SKM-1 treated with dmso at 0.1 percent for 144 hours (cell line): Measurements from ENCODE around the gene ANXA3.

Source experiments
- DNase-seq: peaks from one replicate; lab custom pipeline; 2025; ENCODE audit not compliant: unreplicated experiment; lab: John Stamatoyannopoulos, UW

The ANXA3 gene

GRCh38 chr4:78642934-78643333 is 91.4 kb downstream of the ANXA3 start:
- no peak for DNase-seq

- no peak for DNase-seq
These were observed 92.6 kb downstream of the ANXA3 start for GRCh38 chr4:78644063-78644691.

- DNase-seq, result peak; percentile 86
These were observed 93.3 kb downstream of the ANXA3 start for GRCh38 chr4:78644744-78645330.

GRCh38 chr4:78645853-78646757 is 94.5 kb downstream of the ANXA3 start:
- peak; percentile 52 for DNase-seq

- DNase-seq, result no peak
These were observed 95.7 kb downstream of the ANXA3 start for GRCh38 chr4:78647272-78647671.

- no peak for DNase-seq
These were observed 97.2 kb downstream of the ANXA3 start for GRCh38 chr4:78648640-78649363.

GRCh38 chr4:78650106-78651024 is 98.8 kb downstream of the ANXA3 start:
- DNase-seq, result peak; percentile 72

GRCh38 chr4:78651250-78651860 is 99.8 kb downstream of the ANXA3 start:
- DNase-seq, result no peak

GRCh38 chr4:78652282-78652876 is 100.8 kb downstream of the ANXA3 start:
- no peak for DNase-seq

GRCh38 chr4:78653655-78654054 is 102.1 kb downstream of the ANXA3 start:
- DNase-seq, result no peak

GRCh38 chr4:78654807-78655206 is 103.2 kb downstream of the ANXA3 start:
- DNase-seq, result peak; percentile 35

- peak; percentile 96 for DNase-seq
These were observed 105.4 kb downstream of the ANXA3 start for GRCh38 chr4:78656968-78657445.

- DNase-seq, result no peak
These were observed 107.7 kb downstream of the ANXA3 start for GRCh38 chr4:78659264-78659663.

- no peak for DNase-seq
These were observed 108.1 kb downstream of the ANXA3 start for GRCh38 chr4:78659665-78660064.
